ENCODE results near the gene ST6GALNAC4.

- TF ChIP-seq CTCF (IDR thresholded peaks at IDR 0.05) (no peak), POLR2A (IDR thresholded peaks at IDR 0.05) (no peak)
Measured at GRCh38 chr9:127925959-127926905, 9.4 kb upstream of the ST6GALNAC4 start.
